ENCODE data around the gene SMARCAD1.

SMARCAD1 gene

DNA sequence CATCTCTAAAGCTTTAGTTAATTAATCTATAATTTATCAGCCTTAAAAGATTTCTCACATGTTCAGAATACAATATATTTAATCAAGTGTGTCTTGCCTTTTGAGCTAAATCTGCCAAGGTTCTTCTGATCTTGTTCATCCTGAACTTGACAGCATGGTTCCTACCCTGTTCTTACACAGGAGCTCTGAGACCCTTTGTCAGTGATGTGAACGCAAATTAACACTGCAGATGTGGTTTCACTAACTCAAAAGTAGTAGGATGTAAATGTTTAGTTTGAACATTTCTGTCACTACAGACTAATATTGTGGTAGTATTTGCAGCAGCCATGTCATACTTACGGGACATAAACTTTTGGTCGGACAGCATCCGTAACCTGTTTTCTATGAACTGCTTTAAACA, 59.4 kb downstream of the SMARCAD1 start:
- TF ChIP-seq, protein P1, sequence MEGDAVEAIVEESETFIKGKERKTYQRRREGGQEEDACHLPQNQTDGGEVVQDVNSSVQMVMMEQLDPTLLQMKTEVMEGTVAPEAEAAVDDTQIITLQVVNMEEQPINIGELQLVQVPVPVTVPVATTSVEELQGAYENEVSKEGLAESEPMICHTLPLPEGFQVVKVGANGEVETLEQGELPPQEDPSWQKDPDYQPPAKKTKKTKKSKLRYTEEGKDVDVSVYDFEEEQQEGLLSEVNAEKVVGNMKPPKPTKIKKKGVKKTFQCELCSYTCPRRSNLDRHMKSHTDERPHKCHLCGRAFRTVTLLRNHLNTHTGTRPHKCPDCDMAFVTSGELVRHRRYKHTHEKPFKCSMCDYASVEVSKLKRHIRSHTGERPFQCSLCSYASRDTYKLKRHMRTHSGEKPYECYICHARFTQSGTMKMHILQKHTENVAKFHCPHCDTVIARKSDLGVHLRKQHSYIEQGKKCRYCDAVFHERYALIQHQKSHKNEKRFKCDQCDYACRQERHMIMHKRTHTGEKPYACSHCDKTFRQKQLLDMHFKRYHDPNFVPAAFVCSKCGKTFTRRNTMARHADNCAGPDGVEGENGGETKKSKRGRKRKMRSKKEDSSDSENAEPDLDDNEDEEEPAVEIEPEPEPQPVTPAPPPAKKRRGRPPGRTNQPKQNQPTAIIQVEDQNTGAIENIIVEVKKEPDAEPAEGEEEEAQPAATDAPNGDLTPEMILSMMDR (IDR thresholded peaks at IDR 0.05; ENCODE audit: insufficient read depth, low read length, missing control alignments) = no peak
- no peak for DNase-seq (ENCODE audit: low read depth, low spot score)
- ChIA-PET CTCF (interaction anchor here (0.7 kb wide), 1 partner anchor 10 kb away, joined by 3 read pairs; no protein-coding TSS in a partner anchor), POLR2A (no interaction called here)
- H3K4me3 ChIP-seq (ENCODE audit: low read depth, low read length) = no peak overlapping the region

DNA sequence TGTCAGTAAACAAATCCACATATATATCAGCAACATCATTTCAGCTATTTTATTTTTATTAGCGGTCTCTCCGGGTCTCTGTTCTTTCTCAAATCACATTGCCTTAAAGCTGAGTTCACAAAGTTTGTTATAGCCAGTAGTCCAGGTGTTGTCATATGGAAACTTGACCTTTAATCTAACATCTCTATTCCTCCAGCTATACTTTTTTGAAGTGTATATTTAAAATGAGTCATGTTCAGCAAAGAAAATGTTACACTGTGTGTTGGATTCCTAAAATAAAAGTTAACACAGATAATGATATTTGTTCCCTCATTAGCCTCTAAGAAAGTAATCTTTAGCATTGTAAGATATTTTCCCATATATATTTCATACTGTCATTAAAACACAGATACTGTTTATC, 63.6 kb downstream of the SMARCAD1 start:
- ChIA-PET POLR2A (no interaction called here), CTCF (interaction anchor here (1.0 kb wide), 1 partner anchor 33 kb away, joined by 4 read pairs; no protein-coding TSS in a partner anchor)
- H3K4me3 ChIP-seq (ENCODE audit: low read depth, low read length) = no peak overlapping the region
- TF ChIP-seq, protein P1 (IDR thresholded peaks at IDR 0.05; ENCODE audit: insufficient read depth, low read length, missing control alignments) = no peak
- no peak for DNase-seq (ENCODE audit: low read depth, low spot score)

GRCh38 chr4:94274912-94275311, 67.2 kb downstream of the SMARCAD1 start:
- POLR2A ChIA-PET = no interaction called here
- CTCF ChIA-PET = interaction anchor here (1.1 kb wide), 1 partner anchor 14 kb away, joined by 4 read pairs; no protein-coding TSS in a partner anchor
- TF ChIP-seq, protein P1 (IDR thresholded peaks at IDR 0.05; ENCODE audit: insufficient read depth, low read length, missing control alignments) = no peak
- peak; percentile 23 for DNase-seq (ENCODE audit: low read depth, low spot score)
- no peak overlapping the region for H3K4me3 ChIP-seq (ENCODE audit: low read depth, low read length)

- POLR2A ChIA-PET = interaction anchor here (0.6 kb wide), 1 partner anchor 33 kb away, joined by 3 read pairs; no protein-coding TSS in a partner anchor
- no peak for DNase-seq (ENCODE audit: low read depth, low spot score)
- no peak overlapping the region for H3K4me3 ChIP-seq (ENCODE audit: low read depth, low read length)
- CTCF ChIA-PET = interaction anchor here (1.1 kb wide), 1 partner anchor 13 kb away, joined by 4 read pairs; no protein-coding TSS in a partner anchor
- TF ChIP-seq, protein P1 (IDR thresholded peaks at IDR 0.05; ENCODE audit: insufficient read depth, low read length, missing control alignments) = no peak
These were observed 68.5 kb downstream of the SMARCAD1 start for GRCh38 chr4:94276204-94276603.

- ChIA-PET POLR2A (no interaction called here), CTCF (interaction anchor here (0.8 kb wide), 1 partner anchor 27 kb away, joined by 3 read pairs; no protein-coding TSS in a partner anchor)
- TF ChIP-seq, protein P1 (IDR thresholded peaks at IDR 0.05; ENCODE audit: insufficient read depth, low read length, missing control alignments) = no peak
- H3K4me3 ChIP-seq (ENCODE audit: low read depth, low read length) = no peak overlapping the region
- DNase-seq (ENCODE audit: low read depth, low spot score) = no peak
These were observed 69.9 kb downstream of the SMARCAD1 start for GRCh38 chr4:94277534-94277933.

- H3K4me3 ChIP-seq (ENCODE audit: low read depth, low read length) = no peak overlapping the region
- CTCF ChIA-PET = interaction anchor here (0.6 kb wide), 1 partner anchor 342 kb away, joined by 3 read pairs; no protein-coding TSS in a partner anchor
- POLR2A ChIA-PET = no interaction called here
- TF ChIP-seq, protein P1 (IDR thresholded peaks at IDR 0.05; ENCODE audit: insufficient read depth, low read length, missing control alignments) = no peak
- no peak for DNase-seq (ENCODE audit: low read depth, low spot score)
These were observed 71.1 kb downstream of the SMARCAD1 start for GRCh38 chr4:94278781-94279180.

Measured in AG04449 (cell line).